Activated CD8-positive, alpha-beta memory T cell treated with anti-CD3 and anti-CD28 coated beads for 1 hour (primary cell): ENCODE results near the gene SURF2.
"Not testable (repeated sequence)": the region's sequence is repeated elsewhere in the genome, so short reads cannot be mapped to it uniquely, and the experiment has no call there.

ENCODE experiments used
- DNase-seq, 2 donors: peaks; one replicate each; pipeline ENCODE4 v3.0.0-alpha.2; 2020; ENCODE audit warnings: low read depth in 1 of 2; ENCODE audit errors: extremely low read depth in 1 of 2

Gene SURF2

GRCh38 chr9:133375724-133376654, 19.6 kb downstream of the SURF2 start, which contains the start of the genes STKLD1 and SURF4:
STKLD1 (plus strand) TSS chr9:133376366; CDS start chr9:133376474, 108 bp downstream.
SURF4 (minus strand) TSS chr9:133376060; CDS start chr9:133375969, 91 bp downstream.
- DNase-seq: peak; percentile 76 to 92

GRCh38 chr9:133377280-133377679, 20.9 kb downstream of the SURF2 start:
- not testable (repeated sequence) for DNase-seq

- DNase-seq: no peak
Measured at GRCh38 chr9:133377721-133378216, 21.4 kb downstream of the SURF2 start.

- no peak for DNase-seq
Measured at GRCh38 chr9:133378408-133378962, 22.1 kb downstream of the SURF2 start.

GRCh38 chr9:133379153-133380086, 23.1 kb downstream of the SURF2 start:
- no peak for DNase-seq

GRCh38 chr9:133380734-133381133, 24.4 kb downstream of the SURF2 start:
- DNase-seq: no peak

GRCh38 chr9:133382507-133383141, 26.3 kb downstream of the SURF2 start:
- DNase-seq: no peak

- DNase-seq: no peak
Measured at GRCh38 chr9:133383438-133383837, 27.1 kb downstream of the SURF2 start.

GRCh38 chr9:133384736-133385321, 28.5 kb downstream of the SURF2 start:
- no peak for DNase-seq

GRCh38 chr9:133385452-133385851, 29.1 kb downstream of the SURF2 start:
- DNase-seq: no peak

GRCh38 chr9:133386338-133386737, 30.0 kb downstream of the SURF2 start:
- DNase-seq: no peak

- DNase-seq: no peak
Measured at GRCh38 chr9:133387680-133388079, 31.3 kb downstream of the SURF2 start.

GRCh38 chr9:133389025-133389557, 32.7 kb downstream of the SURF2 start:
- no peak for DNase-seq

- DNase-seq: no peak
Measured at GRCh38 chr9:133389562-133389961, 33.2 kb downstream of the SURF2 start.

GRCh38 chr9:133390713-133391112, 34.4 kb downstream of the SURF2 start:
- DNase-seq: no peak

GRCh38 chr9:133391449-133391848, 35.1 kb downstream of the SURF2 start:
- not testable (repeated sequence) for DNase-seq

GRCh38 chr9:133392308-133392707, 36.0 kb downstream of the SURF2 start:
- not testable (repeated sequence) for DNase-seq

- no peak for DNase-seq
Measured at GRCh38 chr9:133393399-133393798, 37.0 kb downstream of the SURF2 start.

- no peak for DNase-seq
Measured at GRCh38 chr9:133394687-133395271, 38.4 kb downstream of the SURF2 start.
